Measurements from ENCODE around the gene OR1J1. TPM values are rescaled to one million over a fixed set of nuclear protein-coding genes. Genes with fewer than 3 reads are reported as not detected.

Gene OR1J1
- total and polyA plus RNA-seq, 4 donors: not detected

- DNase-seq: peak; percentile 84 to 91 (median 91)
- Histone ChIP-seq H3K9ac (ENCODE audit: insufficient read depth in 1 of 2, low read length in 2 of 2) (peak overlapping the region in 1 of 2 donors; percentile 24), H3K9me3 (ENCODE audit: control insufficient read depth in 4 of 4, insufficient read depth in 3 of 4, low read length in 3 of 4) (no peaks in the 10 kb centered on the region), H3K4me1 (ENCODE audit: control insufficient read depth in 5 of 5, insufficient read depth in 5 of 5, low read length in 5 of 5) (peaks cover 0 to 6% (median 0%) of the 10 kb centered on the region in 5 donors), H3K27me3 (ENCODE audit: control insufficient read depth in 3 of 3, insufficient read depth in 3 of 3, low read length in 2 of 3) (peaks cover 0 to 2% (median 0%) of the 10 kb centered on the region in 3 donors), H3K4me3 (peak overlapping the region; percentile 4), H3K36me3 (ENCODE audit: control insufficient read depth in 4 of 4, insufficient read depth in 4 of 4, low read length in 4 of 4) (no peaks in the 10 kb centered on the region), H3K27ac (ENCODE audit: low read depth in 1 of 2, low read length in 1 of 2) (no peak overlapping the region)
- ATAC-seq (ENCODE audit: insufficient read depth, low FRiP score): peak; percentile 94
- peak; percentile 75 for TF ChIP-seq CTCF (IDR thresholded peaks at IDR 0.05; ENCODE audit: control extremely low read depth, extremely low read depth)
- 14 to 17% methylated on average over 10 of the region's 10 CpGs for WGBS, 2 donors
These were observed 12.8 kb downstream of the OR1J1 start for GRCh38 chr9:122464633-122465567.

- H3K4me1 ChIP-seq (ENCODE audit: control insufficient read depth in 5 of 5, insufficient read depth in 5 of 5, low read length in 5 of 5): peaks cover 0 to 6% (median 0%) of the 10 kb centered on the region in 5 donors
- peaks cover 0 to 5% (median 0%) of the 10 kb centered on the region in 3 donors for H3K27me3 ChIP-seq (ENCODE audit: control insufficient read depth in 3 of 3, insufficient read depth in 3 of 3, low read length in 2 of 3)
- WGBS, 2 donors: 88% methylated on average over 10 of the region's 10 CpGs
- H3K27ac ChIP-seq (ENCODE audit: low read depth in 1 of 2, low read length in 1 of 2): no peak overlapping the region
- no peak for TF ChIP-seq CTCF (IDR thresholded peaks at IDR 0.05; ENCODE audit: control extremely low read depth, extremely low read depth)
- no peak for ATAC-seq (ENCODE audit: insufficient read depth, low FRiP score)
- no peak overlapping the region for H3K4me3 ChIP-seq
- no peaks in the 10 kb centered on the region for H3K36me3 ChIP-seq (ENCODE audit: control insufficient read depth in 4 of 4, insufficient read depth in 4 of 4, low read length in 4 of 4)
- no peaks in the 10 kb centered on the region for H3K9me3 ChIP-seq (ENCODE audit: control insufficient read depth in 4 of 4, insufficient read depth in 3 of 4, low read length in 3 of 4)
- no peak overlapping the region for H3K9ac ChIP-seq (ENCODE audit: insufficient read depth in 1 of 2, low read length in 2 of 2)
- DNase-seq: no peak
These were observed 13.7 kb downstream of the OR1J1 start for GRCh38 chr9:122463828-122464632.

- Histone ChIP-seq H3K36me3 (ENCODE audit: control insufficient read depth in 4 of 4, insufficient read depth in 4 of 4, low read length in 4 of 4) (no peaks in the 10 kb centered on the region), H3K9me3 (ENCODE audit: control insufficient read depth in 4 of 4, insufficient read depth in 3 of 4, low read length in 3 of 4) (no peaks in the 10 kb centered on the region), H3K4me1 (ENCODE audit: control insufficient read depth in 5 of 5, insufficient read depth in 5 of 5, low read length in 5 of 5) (no peaks in the 10 kb centered on the region), H3K27ac (ENCODE audit: low read depth in 1 of 2, low read length in 1 of 2) (no peak overlapping the region), H3K4me3 (no peak overlapping the region), H3K27me3 (ENCODE audit: control insufficient read depth in 3 of 3, insufficient read depth in 3 of 3, low read length in 2 of 3) (peaks cover 0 to 3% (median 0%) of the 10 kb centered on the region in 3 donors), H3K9ac (ENCODE audit: insufficient read depth in 1 of 2, low read length in 2 of 2) (no peak overlapping the region)
- DNase-seq (no peak), ATAC-seq (ENCODE audit: insufficient read depth, low FRiP score) (no peak)
- no peak for TF ChIP-seq CTCF (IDR thresholded peaks at IDR 0.05; ENCODE audit: control extremely low read depth, extremely low read depth)
- WGBS, 2 donors: 97 to 100% methylated on average over 1 of the region's 1 CpG
These were observed 19.9 kb downstream of the OR1J1 start for GRCh38 chr9:122457787-122458186.
